HG03095 (cell line): Measurements from ENCODE around the gene GUSB.

Experiments
- ATAC-seq: cut with Tn5 transposase; IDR thresholded peaks from one replicate; pipeline ENCODE4 v1.9.1; 2021; ENCODE audit warnings: moderate library complexity; ENCODE audit not compliant: unreplicated experiment

Gene GUSB

DNA sequence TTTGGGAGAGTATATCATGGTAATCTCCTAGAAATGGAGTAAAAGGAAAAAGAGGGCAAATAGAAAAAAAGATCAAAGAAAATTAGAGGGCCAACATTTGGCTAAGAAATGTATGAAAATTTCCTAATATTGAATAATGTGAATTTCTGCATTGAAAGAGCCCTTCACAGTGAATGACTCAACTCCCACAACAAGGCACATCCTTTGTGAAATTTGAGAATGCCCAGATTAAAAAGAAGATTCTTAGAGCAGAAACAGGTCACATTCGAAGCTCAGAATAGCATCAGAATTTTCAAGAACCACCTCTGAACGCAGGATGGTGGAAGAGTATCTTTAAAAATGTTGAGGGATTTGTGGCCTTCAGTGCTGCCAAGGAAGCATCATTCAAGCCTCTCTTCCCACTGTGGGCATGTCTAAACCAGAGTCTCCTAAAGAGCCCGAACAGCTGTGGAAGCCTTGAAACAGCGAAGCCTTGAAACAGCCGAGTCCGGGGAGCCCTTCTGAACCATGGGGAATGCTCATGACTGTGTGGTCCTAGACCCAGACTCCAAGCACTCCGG is 43.6 kb downstream of the GUSB start:
- no peak for ATAC-seq

DNA sequence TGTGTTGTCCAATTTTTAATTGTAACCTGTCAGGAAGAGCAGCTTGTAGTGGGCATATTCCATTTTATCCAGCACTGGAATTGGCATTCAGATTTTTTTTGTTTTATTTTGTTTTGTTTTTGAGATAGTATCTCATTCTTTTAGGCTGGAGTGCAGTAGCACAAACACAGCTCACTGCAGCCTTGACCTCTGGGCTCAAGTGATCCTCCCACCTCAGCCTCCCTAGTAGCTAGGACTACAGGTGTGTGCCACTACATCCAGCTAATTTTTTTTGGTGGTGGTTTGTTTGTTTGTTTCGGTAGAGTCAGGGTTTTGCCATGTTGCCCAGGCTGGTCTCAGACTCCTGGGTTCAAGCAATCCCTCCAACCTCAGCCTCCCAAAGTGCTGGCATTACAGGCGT is 44.7 kb downstream of the GUSB start:
- ATAC-seq = no peak

DNA sequence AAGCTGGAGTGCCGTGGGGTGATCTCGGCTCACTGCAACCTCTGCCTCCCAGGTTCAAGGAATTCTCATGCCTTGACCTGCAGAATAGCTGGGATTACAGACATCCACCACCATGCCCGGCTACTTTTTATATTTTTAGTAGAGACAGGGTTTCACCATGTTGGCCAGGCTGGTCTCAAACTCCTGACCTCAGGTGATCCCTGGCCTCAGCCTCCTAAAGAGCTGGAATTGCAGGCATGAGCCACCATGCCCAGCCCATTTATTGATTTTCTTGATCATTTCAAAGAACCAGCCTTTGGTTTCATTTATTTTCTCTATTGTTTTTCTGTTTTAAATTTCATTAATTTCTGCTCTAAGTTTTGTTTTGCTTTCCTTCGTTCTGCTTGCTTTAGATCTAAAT is 50.3 kb downstream of the GUSB start:
- ATAC-seq = no peak

GRCh38 chr7:65927489-65928448 is 54.2 kb downstream of the GUSB start:
- ATAC-seq = no peak

DNA sequence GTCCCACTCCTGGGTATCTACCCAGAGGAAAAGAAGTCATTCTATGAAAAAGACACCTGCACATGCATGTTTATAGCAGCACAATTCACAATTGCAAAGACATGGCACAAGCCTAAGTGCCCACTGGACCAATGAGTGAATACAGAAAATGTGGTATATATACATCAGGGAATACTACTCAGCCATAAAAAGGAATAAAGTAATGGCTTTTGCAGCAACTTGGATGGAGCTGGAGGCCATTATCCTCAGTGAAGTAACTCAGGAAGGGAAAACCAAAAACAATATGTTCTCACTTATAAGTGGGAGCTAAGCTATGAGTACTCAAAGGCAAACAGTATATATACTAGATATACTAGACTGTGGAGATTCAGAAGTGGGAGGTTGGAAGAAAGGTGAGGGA is 55.4 kb downstream of the GUSB start:
- no peak for ATAC-seq

- no peak for ATAC-seq
Measured at GRCh38 chr7:65925040-65925439, 57.0 kb downstream of the GUSB start.

GRCh38 chr7:65924193-65924592 is 57.8 kb downstream of the GUSB start:
- no peak for ATAC-seq

DNA sequence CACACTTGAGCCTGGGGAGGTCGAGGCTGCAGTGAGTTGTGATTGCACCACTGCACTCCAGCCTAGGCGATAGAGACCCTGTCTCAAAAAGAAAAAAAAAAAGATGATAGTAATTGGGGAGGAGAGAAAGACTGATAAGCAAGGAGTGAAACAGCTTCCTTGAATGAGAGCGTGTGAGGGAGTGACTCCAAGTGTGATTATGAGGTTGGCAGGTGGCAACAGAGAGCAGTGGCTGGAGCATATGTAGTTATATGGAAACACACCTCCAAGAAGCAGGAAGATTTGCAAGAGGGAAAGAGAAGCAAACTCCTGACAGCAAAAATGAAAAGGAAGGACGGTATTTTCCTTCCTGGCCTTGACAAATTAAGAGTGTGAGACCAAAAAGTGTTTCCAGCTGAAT is 58.7 kb downstream of the GUSB start:
- ATAC-seq = no peak

- ATAC-seq = no peak
Measured at GRCh38 chr7:65915921-65916657, 65.9 kb downstream of the GUSB start.

DNA sequence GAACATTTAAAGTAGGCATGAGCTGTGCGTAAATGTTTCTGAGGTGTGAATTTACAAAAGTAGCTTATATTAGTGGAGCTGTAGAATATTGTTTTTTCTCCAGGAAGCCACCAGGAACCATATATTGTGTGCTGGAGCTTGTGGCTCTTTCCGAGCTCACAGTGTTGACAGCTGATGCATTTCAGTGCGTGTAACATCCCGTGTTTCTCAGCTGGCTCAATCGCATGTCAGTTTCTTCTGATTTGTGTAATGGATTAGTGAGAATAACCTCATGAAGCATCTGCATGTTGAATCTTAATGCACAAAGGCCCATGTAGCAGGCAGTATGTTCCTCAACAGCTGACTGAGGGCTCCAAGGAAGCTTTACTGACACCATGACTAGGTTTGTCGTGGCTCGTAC is 69.8 kb downstream of the GUSB start:
- no peak for ATAC-seq
